HG02798 (cell line): Measurements from ENCODE around the gene SPATA22.
"Not testable (repeated sequence)": the region's sequence is repeated elsewhere in the genome, so short reads cannot be mapped to it uniquely, and the experiment has no call there.

Source experiments
- ATAC-seq: cut with Tn5 transposase; IDR thresholded peaks from one replicate; pipeline ENCODE4 v1.9.1; 2021; ENCODE audit warnings: mild to moderate bottlenecking; ENCODE audit not compliant: unreplicated experiment, poor library complexity

SPATA22 gene

GRCh38 chr17:3475251-3475685 is 3.6 kb upstream of the SPATA22 start:
- ATAC-seq, result no peak

- ATAC-seq, result no peak
These were observed 2.6 kb upstream of the SPATA22 start for GRCh38 chr17:3474212-3474611.

DNA sequence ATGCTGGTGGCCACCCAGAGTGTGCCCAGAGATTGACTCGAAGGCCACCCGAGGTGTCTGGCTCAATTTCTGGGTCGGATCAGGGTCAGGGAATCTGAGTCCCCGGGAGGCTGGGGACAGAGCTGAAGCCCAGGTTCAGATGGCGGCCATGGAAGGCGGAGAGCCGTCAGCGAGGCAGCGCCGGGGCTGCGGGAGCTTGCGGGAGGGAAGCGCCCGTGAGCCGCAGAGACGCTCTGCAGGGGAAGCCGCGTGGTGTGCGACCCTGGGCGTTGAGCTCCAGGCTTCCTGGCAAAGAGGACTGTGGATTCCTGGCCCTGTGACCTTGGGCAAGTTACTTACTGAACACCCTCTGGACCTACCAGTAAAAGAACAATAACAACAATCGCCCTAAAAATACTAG is 518 bp upstream of the SPATA22 start:
- ATAC-seq, result no peak

- no peak for ATAC-seq
These were observed 2.1 kb downstream of the SPATA22 start for GRCh38 chr17:3469529-3469928.

DNA sequence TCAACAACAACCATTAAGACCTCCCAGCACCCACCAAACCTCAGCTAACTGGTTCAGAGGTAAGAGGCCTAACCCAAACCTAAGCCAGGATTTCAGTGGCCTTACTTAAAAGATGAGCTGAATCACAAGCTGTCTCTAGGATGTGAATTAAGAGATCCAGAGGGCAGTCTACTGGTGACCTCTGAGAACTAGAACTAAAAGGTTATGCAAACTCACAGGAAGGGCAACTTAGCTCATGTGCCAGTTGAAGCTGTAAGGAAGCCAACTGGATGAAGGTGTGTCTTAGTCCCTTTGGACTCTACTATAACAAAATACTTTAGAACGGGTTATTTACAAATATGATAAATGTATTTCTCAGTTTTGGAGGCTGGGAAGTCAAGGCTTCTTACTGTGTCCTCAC is 5.3 kb downstream of the SPATA22 start:
- not testable (repeated sequence) for ATAC-seq

DNA sequence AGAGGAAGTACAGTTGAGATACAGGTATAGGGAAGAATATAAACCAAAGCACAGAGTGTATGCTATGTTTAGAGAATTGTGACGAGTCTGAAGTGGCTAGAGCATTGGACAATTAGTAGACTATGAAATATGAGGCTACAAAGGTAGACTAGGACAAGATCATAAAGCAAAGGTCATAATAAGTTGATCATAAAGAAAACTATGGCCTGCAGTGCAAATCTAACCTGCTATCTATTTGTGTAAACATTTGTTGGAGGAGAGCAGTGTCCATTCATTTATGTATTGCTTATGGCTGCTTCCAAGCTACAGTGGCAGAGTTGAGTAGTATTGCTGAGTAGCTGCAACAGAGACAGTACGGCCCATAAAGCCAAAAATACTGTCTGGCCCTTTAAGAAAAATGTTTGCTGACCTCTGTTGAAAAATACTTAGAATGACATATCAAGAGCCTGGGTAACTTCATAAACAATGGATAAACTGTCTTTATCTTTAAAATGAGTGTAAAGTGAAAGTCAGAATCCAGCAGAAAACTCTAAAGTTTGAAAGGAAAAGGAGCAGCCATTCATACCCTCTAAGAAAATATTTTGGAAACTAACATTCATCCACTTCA is 23.5 kb downstream of the SPATA22 start:
- no peak for ATAC-seq

GRCh38 chr17:3447625-3448024 is 24.0 kb downstream of the SPATA22 start:
- ATAC-seq, result no peak

- ATAC-seq, result no peak
These were observed 31.2 kb downstream of the SPATA22 start for GRCh38 chr17:3440451-3440850.

DNA sequence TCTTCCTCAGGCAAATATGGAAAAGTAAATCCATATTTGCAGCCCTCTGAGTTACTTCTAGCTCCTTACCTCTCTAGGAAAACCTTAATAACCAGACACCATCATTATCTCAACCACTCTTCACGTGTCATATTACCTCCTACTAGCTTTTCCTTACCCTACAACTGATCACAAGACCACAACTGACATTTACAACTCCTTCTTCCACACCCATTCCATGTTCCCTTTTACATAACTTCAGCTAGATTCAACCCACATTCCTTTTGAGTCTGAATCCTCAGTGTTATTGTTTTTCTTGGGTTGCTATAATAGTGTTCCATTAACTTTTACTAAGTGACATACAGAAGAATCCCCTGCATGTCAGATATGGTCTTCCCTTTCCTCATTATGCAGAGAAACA is 33.3 kb downstream of the SPATA22 start:
- ATAC-seq, result no peak

- no peak for ATAC-seq
These were observed 37.9 kb downstream of the SPATA22 start, which contains the start of gene OR1E2 for GRCh38 chr17:3433741-3434140. TSS of gene OR1E2 (minus strand) at chr17:3433841. CDS start at chr17:3433841, 0 bp downstream.

DNA sequence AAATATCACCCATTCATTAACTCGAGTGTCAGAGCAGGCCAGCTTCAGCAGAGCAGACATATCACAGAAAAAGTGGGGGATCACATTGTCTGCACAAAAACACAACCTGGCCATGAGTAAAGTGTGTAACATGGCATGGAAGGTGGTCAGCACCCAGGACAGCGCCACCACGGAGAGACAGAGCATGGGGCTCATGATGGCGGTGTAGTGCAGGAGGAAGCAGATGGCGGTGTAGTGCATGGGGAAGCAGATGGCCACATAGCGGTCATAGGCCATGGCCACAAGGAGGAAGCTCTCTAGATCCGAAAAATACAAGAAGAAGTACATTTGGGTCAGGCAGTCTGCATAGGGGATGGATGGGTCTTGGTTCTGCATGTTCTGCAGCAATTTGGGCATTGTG is 38.4 kb downstream of the SPATA22 start:
- ATAC-seq, result not testable (repeated sequence)

DNA sequence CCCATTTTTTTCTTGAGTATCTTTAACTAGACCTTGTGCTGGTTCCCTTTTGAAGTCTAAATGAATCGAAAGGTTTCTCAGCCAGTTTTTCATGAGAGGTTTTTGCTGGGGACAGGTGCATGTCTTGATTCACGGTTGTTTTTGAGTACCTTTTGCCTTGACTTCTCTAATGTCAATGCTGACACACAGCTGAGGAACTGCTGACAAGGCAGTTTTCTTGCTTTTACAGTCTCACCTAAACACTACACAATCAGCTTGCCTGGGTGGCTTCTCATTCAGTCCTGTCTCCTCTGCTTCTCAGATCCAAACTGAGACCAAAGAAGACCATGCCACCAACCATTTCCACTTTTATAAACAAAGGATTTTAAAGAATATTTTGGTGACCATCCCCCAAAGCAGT is 53.4 kb downstream of the SPATA22 start:
- ATAC-seq, result no peak

GRCh38 chr17:3415610-3416009 is 56.0 kb downstream of the SPATA22 start:
- no peak for ATAC-seq

DNA sequence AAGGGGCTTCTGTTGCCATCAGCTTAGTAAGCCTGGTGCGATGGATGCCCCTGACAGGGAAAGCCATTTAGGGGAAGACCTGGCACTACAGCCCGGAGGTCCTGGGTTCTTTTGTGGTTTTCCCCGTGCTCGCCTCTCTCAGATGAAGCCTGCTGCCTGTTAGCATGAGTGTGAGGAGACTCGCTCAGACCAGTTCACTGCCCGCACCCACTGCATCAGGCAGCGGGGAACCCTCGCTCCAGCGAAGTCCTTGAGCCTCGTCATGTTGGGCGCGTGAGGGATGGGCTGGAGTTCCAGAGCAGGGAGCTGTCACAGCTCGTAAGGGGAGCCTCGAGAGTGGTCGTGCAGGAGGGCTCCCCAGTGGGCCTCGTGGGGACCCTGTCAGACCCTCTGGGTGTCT is 59.4 kb downstream of the SPATA22 start:
- not testable (repeated sequence) for ATAC-seq

DNA sequence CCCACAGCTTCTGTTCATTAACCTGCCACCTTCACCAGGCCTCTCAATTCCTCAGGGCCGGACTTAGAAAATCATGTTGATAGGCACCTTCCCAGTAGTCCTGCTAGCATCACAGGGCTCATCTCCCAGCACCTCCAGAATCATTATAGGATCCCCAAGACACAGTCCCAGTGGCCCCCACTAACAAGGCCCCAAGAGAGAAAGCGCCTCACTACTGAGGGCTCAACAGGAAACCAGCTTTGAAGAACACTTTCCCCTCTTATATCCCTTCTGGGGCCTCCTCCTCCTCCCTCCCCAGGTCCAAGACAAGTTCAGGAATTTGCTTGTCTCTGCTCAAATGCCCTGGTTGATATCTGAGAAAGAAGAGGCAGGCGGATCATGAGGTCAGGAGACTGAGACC is 60.5 kb downstream of the SPATA22 start, which contains the start of gene OR3A3:
Gene OR3A3, plus strand, starts transcription at position 301 of the 400 bp plus-strand sequence.
- ATAC-seq, result no peak

DNA sequence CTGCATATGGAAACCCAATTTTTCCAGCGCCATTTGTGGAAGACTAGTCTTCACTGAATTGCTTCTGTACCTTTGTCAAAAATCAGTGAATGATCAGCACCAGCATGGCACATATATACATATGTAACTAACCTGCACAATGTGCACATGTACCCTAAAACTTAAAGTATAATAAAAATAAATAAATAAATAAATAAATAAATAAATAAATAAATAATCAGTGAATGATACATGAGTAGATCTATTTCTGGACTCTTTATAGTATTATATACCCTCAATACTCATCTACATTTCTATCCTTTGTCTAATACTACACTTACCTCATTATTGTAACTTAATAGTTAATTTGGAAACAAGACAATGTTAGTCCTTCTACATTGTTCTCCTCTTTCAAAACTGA is 67.8 kb downstream of the SPATA22 start:
- not testable (repeated sequence) for ATAC-seq

GRCh38 chr17:3401786-3402185 is 69.8 kb downstream of the SPATA22 start:
- no peak for ATAC-seq

DNA sequence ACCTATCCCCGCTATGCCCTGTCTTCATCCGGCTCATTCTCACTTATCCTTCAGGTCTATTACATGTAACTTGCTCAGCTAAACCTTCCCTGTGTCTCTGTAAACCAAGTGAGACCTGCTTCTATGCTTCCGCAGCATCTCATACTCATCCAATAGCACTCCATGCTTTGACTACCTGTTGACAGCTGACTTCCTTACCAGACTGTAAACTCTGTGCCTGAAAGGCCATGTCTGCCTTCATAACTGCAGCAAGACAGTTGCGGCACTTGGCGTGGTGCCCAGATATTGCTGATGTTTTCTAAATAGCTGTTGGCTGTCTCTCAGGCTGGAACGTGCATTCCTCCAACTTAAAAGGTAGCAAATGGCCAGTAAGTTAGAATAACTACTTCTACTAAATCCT is 71.6 kb downstream of the SPATA22 start:
- no peak for ATAC-seq

DNA sequence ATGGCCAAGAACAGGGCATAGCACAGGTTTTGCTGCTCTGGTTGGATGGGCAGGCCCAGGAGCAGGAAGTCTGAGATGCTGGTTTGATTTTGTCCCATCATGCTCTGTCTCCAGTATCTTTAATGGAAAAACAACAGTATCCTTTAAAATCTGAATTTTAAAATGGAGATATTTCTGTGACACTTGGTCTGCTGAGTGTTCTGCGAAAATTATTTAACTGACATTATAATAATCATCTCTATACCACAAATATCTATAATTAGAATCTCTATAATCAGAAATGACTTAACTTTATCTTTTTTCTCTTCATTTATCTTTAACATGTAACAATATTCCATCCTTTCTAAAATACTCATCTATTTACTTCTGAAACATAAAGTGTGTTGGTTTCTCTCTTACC is 73.3 kb downstream of the SPATA22 start, which contains the start of gene OR1E1:
Gene OR1E1, minus strand, starts transcription at position 101 of the 400 bp plus-strand sequence. Its CDS starts 0 bp downstream, at position 101.
- no peak for ATAC-seq

GRCh38 chr17:3397801-3398200 is 73.8 kb downstream of the SPATA22 start:
- not testable (repeated sequence) for ATAC-seq
